NCI-H774 (cell line): ENCODE measurements around the gene ACSL6.
A peak's percentile ranks its signal among the peaks of the same experiment; 100 is the strongest.

Experiments
- DNase-seq: peaks from one replicate; lab custom pipeline; 2025; lab: John Stamatoyannopoulos, UW

ACSL6 gene

GRCh38 chr5:132017316-132017715 is 5.9 kb upstream of the ACSL6 start:
- no peak for DNase-seq

GRCh38 chr5:132016721-132017250 is 5.3 kb upstream of the ACSL6 start:
- no peak for DNase-seq

- no peak for DNase-seq
Measured at GRCh38 chr5:132013711-132014110, 2.3 kb upstream of the ACSL6 start.

GRCh38 chr5:132013006-132013689 is 1.7 kb upstream of the ACSL6 start:
- no peak for DNase-seq

DNA sequence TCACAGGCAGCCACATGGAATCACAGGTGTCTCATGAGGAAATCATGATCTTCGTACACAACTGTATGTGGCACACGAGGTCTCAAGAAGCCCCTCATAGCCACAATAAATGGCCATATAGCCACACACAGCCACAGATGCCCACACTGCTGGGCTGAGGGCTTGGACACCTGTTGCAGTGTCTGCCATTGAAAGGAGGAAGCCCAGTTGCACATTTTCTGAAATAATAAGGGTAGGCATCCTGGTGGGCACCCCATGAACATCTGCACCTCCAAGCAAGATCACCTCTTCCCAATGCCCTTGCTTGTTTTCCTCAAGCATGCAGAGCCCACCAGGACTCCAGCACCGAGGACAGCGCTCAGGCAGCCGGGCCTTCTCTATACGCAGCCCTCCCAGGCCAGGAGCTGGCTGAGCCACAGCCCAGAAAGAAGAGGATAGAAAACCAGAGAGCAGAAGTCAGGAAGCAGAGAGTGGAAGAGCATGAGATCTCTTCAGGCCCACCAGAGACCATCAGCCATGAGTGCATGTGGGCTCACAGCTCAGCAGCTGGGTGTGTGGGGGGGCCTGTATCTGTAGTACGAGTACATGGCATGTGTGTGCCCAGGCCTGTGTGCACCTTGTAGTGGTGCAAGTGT is 1.0 kb upstream of the ACSL6 start:
- DNase-seq = no peak

DNA sequence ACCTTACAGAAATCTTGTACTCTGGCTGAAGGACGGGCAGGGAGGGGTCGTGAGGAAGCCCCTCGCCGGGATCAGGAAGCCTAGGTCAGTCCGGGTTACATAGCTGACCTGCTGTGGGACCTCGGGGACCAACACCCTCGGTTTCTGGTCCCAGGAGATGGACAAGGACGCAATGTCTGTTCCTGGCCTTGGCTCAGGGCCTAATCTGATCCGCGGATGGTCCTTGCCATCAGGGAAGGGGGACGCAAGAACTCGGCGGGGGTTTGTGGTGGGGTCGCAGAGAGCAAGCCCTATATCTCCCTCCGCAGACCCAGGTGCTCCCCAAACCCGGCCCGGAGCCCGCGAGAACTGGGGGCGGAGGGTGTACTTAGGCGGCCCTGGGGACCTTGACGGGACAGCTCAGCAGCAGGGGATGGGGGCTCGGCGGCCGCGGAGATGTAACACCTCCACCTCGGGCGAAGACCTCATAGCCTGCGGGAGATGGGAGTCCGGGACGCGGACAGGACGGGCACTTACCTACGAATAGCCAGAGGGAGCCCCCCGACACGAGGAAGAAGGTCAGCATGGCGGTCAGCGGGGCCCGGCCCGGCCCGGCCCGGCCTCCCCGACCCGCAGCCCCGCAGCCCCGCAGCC is 353 bp downstream of the ACSL6 start:
- DNase-seq = no peak

- no peak for DNase-seq
Measured at GRCh38 chr5:132010645-132010988, 841 bp downstream of the ACSL6 start.

- no peak for DNase-seq
Measured at GRCh38 chr5:132009706-132010405, 1.6 kb downstream of the ACSL6 start.

DNA sequence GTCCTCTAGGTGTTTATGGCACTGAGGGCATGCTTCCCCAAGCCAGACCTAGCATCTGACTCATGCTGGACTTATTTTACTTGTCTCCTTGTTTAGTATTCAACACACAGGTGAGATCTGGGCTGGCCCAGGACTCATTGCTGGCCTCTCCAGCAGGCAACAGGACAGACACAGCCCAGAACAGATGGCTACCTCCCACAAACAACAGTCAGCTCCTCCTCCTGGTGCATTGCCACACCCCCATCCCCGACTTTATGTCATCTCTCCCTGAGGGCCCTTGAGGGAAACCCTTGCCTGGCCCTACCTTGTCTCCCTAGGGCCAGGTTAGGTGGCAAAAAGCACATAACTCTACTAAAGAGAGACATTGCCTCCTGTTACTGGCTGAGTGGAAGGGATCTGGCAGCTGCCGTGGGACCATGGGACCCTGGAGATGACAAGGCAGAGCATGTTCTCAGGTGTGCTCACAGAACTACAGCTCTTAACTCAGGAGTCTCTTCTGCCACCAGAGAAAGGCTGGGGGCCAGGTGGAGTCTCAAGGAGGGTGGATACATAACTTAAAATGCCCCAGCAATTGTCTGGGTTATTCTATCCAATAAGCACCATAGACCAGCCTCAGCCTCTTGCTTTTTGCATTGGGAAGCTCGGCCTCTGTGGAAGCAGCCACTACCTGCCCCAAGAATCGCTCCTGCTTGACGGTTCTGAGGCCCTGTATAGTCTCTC is 2.3 kb downstream of the ACSL6 start:
- DNase-seq = no peak

DNA sequence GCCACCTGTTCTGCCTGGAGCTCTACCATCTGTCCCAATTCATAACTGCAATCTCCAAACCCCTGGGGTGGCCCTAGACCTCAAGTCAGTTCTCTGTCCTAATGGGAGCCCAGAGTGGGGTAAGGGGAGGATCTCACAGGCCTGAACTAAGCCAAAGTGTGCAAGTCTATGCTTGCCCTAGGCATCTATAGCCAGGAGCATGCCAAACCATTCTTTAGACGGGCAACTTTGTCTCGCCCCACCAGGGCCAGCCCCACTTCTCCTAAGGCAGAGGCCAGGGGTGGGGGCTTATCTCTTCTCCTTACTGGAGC is 3.3 kb downstream of the ACSL6 start:
- DNase-seq = no peak

- DNase-seq = peak; percentile 47
Measured at GRCh38 chr5:132007399-132008162, 3.9 kb downstream of the ACSL6 start.

DNA sequence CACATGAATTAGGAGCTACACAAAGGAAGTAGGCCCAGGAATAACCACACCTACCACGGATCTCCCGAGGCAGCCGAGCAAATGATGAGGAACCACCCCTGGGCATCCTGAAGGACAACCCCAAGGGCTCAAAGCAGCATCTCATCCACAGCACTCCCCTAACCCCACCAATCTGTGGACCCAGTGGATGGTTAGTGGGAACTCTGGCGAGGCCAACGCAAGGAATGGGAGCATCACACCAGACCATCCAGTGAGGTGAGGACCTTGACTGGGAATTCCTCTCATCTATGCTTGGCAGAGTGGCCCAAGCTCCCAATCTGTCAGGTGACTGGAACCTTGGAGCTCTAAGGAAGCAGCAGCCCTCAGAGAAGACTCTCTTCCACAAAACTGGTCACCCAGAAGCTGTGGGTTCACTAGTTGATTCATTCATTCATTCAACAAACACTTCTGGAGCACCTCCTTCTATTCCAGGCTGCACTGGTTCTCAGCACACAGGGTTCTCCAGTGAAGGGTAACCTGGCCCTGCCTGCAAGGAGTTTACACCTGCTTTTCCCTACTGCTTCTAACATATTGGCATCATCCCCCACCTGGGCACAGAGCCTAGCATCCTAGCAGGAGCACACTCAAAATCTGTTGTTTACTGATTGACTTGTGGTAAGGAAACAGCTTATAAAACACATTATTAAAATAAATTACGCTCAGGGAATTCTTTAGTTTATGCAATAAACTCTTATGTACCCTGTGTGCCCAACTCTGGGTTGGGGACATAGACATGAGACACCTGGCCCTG is 4.9 kb downstream of the ACSL6 start:
- no peak for DNase-seq

DNA sequence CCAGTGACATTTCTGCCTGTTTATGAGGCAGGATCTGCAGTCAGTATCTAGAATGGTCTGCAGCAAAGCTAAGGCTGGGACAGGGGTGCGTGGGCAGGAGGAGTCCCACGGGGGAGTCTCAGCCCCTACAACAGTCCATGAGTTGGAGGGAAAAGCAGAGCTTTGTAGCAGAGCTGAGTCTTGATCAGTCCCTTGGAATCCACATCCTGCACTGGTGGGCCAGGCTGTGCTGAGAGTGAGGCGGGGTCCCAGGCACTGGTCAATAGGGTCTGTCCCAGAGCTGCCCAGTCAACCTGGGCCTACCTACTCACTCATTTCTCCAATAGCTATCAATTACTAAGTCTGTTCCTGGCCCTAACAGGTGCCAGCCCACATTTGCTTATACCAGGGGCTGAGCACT is 5.9 kb downstream of the ACSL6 start:
- no peak for DNase-seq

- no peak for DNase-seq
Measured at GRCh38 chr5:132003982-132004381, 7.5 kb downstream of the ACSL6 start.

DNA sequence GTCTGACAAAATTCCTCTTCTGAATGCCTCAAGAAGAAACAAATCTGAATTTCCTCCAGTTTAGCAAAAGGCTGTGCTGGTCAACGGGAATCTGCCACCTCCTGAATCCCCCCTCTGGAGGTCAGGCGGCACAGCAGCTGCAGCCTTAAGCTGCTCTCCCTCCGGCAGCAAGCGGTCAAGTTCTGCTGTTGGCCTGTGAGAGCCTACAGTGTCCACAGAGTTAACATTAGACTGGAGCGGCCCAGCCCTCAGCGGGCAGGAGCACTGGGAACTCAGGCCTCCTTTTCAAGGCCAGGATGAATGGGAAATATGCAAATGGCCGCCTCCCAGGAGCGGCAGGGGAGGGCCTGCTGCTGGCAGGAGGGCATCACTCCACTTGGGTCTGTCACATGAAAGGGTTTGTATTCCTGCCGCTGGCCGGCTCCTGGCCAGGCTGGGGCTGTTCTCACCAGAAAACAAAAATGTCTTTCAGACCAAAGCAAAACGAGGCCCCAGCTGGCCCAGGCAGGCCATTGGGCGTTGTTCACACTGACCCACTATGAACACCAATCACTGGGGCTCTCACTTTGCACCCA is 8.2 kb downstream of the ACSL6 start:
- DNase-seq = no peak

GRCh38 chr5:132002757-132003156 is 8.7 kb downstream of the ACSL6 start:
- no peak for DNase-seq

DNA sequence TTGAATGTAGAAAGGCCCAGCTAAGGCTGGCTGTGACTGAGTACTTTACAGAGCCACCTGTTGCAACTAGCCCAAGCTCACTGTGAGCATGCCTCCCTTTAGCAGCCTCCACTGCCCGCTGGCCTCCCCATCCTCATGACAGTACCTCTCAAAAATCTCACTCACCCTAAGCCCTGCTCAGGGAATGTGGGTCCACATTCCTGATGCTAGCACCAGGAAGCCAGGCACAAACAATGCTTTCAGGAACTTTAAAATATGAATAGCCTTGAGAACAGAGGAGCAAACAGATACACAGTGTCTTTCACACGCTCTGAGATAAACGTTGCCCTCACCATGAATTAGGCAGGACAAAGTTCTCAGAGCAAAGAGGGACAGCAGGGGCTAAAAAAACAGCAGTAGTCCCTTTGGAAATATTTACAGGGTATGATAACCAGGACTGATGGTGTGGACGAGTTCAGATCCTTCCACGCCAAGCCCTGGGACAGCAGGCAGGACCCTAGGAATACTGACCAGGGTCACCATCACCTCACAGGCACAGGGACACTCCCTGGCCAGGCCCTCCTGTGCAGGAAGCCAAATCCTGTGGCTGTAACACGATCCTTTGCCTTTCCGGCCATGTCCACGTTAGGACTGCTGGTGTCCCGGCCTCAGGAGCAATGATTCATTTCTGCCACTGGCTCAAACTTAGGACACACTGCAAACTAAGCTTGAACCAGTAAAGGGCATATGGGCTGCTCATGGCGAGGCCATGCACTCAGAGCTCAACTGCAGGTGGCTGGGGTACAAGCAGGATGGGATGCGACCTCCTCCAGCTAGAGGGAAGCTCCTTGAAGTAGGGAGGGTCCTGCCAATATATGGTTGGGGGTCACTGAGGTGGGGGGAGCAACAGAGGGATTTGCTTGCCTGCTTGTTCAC is 9.6 kb downstream of the ACSL6 start:
- no peak for DNase-seq

GRCh38 chr5:132000677-132001453 is 10.6 kb downstream of the ACSL6 start:
- DNase-seq = no peak

DNA sequence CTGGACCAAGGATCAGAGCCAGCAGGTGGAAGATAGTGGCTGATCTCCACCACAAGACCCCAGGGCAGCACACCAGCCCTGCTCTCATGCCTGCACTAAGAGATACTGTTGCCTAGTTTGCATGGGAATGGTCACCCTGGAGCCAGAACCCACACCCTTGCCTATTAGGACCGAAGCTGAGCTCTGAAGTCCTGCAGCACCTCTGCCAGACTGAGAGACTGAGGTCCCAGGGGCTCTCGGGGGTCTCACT is 11.3 kb downstream of the ACSL6 start:
- no peak for DNase-seq
